RKO (cell line): ENCODE data around the gene ACTC1.

Experiments
- DNase-seq: peaks from one replicate; pipeline ENCODE4 v3.0.0-alpha.2; 2016; ENCODE audit warnings: low spot score

The ACTC1 gene

DNA sequence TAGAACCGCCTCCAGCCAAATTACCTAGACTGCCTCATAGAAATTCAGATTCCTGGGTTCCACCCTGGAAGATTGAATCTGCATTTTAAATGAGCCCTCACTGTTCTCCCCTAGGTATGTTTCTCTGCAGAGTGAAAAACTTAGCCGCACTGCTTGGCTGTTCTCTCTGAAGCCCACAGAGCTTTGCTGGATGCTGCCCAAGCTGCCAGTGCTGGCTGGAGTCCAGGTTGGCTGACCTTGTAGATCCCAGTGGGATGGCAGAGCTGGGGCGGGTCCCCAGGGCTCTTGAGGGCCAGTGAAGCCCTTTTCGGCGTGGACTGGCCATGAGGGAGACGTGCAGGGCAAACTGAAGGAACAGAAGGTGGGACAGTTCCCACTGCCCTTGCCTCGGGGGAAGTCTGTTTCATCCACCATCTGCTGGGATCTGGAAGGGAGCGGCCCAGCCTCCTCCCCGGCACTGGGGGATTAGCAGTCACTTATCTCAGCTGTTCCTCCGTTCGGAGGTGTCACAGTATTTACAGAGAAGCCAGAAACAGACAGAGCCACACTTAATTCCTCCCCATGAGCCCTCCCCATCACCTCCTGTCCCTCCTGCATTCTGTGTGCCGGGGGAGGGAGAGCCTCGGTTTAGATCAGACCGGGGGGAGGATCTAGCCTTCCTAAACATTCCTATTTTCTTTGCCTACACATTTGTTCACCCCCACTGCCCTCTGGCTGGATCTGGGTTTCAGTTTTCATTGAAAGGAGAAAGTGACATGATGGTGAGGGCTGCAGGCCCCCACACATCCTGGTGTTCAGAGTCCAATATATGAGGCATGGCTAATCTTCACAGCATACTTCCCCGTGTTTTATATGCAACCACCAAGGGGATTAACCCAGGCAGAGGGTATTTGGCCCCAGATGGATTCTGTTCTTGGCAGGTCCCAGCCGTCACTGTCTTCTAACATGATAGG lies 4.1 kb upstream of the ACTC1 start:
- DNase-seq = no peak

DNA sequence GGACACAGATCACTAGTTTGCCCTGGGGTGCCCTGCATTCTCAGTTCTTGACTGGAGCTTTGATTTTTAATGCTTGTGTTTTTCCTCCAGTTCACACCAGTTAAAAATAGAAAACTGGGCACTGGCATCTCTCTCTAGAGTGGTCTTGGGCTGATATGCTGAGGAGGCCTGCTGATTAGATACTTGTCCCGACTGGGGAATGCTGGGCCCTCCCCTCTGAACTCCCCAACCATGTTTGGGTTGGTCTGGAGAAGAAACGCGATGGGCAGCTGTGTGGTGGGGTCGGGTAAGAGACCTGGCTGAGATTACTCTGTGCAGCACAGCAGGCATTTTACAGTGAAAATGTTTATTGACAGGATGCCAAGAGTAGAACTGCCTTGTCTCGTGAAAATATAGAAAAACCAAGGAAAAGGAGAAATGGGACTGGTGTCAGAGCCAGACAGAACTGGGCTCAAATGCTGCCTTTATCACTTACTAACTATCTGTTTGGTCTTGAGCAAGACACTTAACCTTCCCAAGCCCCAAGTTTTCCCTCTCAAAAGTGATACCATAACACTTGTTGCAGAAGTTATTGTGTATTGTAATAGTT lies 1.6 kb upstream of the ACTC1 start:
- DNase-seq = no peak

DNA sequence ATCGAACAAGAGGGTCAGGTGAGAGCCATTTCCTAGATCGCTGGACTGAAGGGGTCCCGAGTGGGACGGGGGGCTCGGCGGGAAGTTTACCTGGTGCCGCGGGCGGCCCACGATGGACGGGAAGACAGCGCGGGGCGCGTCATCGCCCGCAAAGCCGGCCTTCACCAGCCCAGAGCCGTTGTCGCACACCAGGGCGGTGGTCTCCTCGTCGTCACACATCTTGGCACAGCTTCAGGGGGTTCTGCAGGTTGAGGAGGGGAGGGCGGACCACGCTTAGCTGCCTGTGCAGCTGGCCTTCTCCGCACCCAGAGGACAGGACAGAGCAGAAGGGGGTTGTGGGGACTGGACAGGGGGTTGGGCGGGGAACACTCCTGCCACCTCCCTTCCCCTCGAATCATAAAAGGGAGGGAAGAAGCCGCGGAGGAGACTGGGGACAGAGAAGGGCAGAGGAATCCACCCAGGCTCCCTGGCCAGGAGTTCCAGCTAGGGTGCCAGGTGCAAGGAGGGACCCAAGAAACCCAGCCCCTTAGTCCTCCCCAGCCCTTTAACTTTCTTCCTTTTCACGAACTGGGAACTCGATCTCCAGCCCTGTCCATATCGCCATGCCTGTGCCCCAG lies 651 bp downstream of the ACTC1 start:
- no peak for DNase-seq

DNA sequence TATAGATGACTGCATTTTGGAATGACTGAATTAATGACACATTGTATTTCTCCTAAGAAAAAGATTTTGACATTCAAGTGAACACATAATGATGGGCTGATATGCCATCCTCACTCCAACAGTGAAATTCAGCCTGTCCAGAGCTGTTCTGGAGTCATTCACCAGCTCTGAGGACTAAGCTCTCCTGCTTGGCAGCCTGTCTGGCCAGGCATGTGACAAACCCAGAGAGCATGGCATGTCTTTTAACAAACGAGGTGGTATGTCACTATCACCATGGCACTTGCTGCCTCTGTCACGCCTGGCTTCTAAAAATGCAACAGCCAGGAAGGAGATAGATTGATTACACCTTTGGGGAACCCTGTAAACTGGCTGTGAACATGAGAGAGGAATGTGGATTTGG lies 1.4 kb downstream of the ACTC1 start:
- no peak for DNase-seq

DNA sequence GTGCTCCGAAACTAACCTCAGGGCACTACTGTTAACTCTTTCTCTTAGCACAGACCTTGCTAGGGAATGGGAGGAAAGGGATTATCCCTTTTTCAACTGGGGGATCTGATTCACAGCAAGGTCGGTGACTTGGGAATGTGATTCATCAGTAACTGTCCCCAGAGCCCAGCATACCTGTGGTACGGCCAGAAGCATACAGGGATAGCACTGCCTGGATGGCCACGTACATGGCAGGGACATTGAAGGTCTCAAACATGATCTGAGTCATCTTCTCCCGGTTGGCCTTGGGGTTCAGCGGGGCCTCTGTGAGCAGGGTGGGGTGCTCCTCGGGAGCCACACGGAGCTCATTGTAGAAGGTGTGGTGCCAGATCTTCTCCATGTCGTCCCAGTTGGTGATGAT lies 2.3 kb downstream of the ACTC1 start:
- DNase-seq = no peak

DNA sequence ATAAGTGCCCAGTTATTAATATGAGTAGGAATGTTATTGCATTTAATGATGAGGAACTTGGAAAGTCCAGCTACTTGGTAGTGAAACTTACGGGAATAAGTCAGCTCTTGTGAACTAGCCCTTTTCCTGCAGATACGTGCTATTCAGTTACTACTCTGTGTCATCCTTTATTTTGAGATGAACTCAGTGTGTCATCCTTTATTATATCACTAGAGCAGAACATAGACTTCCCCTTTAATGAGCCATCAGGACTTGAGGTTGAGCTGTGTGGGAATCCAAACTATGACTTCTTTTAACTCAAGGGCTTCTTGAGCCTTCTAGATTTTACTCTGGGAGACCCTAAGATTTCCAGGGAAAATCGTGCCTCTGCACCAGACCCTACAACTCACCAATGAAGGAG lies 3.6 kb downstream of the ACTC1 start:
- DNase-seq = no peak

DNA sequence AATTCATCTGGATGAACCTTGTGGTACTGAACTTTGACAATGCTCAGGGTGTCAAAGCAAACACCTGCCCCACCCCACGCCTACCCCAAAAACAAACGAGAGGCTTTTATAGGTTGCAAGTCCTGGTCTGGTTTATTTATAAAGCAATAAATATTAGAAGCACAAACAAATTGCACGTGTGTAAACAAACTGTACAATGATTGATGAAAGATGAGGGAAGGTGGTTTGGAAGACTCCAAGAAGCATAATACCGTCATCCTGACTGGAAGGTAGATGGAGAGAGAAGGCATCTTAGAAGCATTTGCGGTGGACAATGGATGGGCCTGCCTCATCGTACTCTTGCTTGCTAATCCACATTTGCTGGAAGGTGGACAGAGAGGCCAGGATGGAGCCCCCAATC lies 5.2 kb downstream of the ACTC1 start:
- DNase-seq = no peak

DNA sequence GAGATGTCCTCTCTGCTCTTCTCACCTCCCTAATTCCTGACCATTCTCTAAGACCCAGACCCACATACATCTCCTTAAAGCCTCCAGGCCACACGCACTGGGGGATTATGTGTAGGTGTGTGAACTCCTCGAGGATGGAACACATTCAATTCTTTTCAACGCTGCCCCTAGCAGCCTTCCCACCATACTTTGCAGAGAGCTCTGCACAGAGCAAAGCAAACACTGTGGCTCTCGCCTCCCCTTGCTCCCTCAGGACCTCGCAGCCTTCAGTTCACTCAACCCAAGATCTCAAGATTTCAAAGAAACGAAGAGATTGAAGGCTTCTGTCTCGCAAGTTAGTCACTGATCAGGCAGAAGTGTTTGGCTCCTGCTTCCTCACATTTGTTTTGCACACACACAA lies 6.0 kb downstream of the ACTC1 start:
- DNase-seq = no peak

DNA sequence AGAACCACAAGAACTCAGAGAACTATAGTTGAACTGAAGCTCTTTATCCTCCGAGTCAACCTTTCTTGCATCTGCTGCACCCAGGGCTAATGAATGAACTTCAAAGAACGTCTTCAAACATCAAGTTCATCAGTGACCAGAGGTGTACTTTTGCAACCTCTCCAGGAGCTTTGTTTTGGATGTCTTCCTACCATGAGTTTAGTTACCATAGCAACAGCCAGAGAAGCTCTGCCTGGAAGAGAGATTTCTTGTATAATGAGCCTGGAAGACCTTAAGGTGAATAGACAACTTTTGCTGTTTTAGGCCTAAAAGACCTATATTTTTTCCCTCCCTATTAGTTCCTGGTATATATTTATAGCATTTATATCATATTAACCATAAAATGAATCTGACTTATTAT lies 9.1 kb downstream of the ACTC1 start:
- DNase-seq = no peak

DNA sequence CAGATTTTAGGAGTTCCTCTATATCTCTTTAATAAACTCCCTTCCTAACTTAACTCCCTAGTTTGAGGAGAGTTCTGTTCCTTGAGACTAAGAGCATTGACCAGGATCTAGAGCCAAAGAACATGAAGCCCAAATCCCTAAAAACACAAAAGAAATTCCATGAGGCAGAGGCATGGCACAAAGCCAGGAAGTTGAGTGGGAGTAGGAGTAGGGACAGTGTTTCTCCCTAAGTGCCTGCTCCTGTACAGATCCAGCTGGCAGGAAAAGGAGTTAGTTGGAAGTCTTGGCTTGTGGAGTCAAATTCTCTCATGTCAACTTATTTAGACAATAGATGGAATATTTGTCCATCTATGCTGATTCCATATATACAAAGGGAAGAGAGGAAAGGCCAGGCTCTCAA lies 11.4 kb downstream of the ACTC1 start:
- DNase-seq = no peak

DNA sequence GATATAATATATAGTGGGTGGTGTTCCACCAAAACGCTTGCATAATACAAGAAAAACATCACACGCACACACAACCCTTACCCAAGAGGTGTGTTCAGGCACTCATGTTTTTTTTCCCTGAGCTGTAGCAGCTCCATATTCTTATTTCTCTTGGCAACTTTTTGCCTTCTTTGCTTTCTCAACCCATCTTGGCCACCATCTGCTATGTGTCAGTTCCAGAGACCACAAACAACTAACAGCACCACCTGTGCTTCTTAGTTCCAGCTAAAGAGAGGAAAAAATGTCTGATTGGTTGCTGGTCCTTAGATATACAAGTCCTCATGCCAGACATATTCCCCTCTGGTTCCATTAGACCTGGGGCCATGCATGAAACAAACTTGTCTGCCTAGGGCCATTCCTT lies 11.9 kb downstream of the ACTC1 start:
- DNase-seq = no peak

DNA sequence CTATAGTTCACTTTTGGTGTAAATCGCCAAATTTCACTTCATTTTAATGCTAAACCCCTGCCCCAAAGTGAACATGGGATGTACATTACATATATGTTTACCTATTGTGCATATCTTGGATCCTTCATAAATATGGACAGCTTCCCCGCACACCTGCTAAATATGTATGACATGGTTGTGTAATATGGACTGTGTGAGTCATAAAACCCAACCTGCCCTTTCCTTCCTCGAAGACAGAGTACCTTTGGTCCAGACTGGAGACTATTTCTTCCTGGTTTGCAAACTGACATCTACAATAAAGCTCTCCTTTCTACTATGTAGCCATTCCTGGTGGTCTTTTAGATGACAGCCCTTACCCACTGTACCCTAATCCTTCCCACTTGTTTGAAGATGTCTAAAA lies 12.4 kb downstream of the ACTC1 start:
- DNase-seq = no peak

DNA sequence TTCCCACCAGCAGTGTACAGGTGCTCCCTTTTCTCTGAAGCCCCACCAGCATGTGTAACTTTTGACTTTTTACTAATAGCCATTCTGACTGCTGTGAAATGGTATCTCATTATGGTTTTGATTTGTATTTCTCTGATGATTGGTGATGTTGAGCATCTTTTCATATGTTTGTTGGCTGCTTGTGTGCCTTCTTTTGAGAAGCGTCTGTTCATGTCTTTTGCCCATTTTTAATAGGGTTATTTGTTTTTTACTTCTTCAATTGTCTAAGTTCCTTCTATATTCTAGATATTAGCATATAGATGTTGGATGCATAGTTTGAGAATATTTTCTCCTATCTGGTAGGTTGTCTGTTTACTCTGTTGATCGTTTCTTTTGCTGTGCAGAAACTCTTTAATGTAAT lies 14.6 kb downstream of the ACTC1 start:
- DNase-seq = no peak

DNA sequence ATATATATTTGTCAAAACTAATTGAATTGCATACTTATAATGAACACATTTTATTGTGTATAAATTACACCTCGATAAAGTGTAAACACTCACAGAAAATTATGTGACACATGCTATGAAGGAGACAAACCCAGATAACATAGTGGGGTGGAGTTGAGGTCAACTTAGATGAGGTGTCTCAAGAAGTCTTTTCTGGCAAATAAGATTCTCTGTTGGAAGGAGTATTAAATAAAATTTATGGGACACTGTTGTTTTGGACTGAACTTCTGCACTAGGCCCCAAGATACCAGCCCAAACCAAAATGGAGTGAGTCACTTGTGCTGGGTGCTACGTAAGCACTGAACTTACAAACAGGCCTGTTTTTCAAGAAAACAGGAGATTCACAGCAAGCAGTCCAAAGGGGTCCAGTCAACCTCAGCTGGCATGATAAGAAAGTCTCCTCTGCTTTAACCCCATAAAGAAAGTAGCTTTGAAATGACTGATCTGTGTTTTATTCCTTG lies 18.7 kb downstream of the ACTC1 start:
- DNase-seq = no peak

DNA sequence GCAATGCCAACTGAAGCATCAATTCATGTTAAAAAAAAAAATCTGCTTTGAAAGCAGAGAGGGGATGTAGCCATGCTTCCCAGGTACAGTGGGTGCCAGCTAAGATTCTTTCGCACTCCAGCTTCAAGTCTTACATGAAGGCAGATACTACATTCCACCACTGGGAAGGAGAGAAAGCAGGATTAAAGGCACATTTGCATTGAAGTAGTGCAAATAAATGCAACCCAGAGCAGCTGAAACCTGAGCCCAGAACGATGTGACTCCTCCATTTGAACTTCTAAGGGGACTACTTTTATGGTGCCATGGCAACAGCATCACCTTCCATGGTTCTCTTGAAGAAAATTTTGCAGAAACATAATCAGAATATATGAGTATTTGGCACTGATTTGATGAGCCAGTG lies 21.4 kb downstream of the ACTC1 start:
- DNase-seq = no peak

DNA sequence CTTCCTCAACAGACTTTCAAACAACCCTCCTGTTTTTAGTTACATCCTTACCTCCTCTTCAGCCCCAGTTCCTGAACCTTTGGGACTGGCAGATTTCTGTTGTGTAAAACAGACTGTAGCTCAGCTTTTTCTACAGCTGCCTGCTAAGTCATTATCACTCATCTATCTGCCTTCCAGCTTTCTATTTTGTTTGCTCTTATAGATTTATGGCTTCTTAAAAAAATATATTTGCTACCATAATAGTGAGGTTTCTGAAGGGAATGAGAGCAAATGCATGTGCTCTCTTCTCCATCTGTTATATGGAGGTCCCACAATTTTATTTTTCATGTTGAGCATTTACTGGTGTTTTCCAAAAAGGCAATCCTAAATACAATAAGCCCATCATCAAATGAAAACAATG lies 22.3 kb downstream of the ACTC1 start:
- DNase-seq = no peak

DNA sequence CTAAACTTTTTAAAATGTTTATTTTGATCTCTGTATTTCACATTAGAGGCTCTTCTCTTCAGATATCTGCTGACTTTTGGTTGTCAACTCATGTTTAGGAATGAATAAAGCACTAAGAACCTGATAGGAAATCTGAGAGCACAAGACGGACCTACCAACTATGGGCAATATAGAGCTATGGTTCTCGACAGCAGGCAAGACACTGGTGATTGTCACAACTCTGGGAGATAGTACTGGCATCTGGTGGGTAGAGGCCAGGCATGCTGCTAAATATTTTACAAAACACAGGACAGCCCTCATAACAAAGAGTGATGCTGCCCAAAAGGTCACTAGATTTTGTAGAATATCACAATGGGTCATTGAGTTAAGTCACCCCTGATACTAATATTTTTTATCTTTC lies 23.0 kb downstream of the ACTC1 start:
- DNase-seq = no peak

DNA sequence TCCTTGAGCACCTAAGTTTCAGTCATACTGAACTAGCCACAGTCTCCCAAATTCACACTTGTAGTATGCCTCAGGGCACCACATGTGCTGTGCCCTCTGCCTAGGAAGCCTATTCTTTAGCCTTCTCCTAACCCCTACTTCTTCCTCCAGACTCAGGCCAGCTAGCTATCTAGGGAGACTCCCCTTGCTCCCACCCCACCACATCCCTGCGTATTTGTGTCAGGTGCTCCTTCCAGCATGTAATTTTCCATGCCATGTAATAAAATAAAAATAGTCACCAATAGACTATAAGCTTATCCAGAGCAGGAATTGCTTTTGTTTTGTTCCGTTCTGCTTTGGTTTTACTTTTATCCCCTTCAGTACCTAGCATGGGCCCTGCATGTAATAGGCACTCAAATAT lies 25.6 kb downstream of the ACTC1 start:
- no peak for DNase-seq

DNA sequence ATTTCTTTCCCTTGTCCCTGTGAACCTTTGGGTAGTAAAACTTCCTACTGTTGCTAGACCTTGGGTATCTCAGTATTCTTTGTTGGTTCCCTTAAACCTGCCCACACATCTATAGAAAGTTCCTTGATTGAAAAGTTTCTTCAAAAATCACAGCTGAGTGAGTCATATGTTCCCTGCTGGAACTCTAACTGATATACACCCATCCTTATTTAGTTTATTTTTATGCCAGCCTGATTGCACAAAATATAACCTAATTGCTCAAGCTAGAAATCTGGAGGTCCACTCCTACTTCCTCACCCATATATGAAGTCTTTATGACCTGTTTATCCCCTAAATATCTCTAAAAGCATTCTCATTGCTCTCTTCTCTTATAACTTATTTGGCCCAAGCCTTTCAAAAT lies 26.8 kb downstream of the ACTC1 start:
- no peak for DNase-seq

DNA sequence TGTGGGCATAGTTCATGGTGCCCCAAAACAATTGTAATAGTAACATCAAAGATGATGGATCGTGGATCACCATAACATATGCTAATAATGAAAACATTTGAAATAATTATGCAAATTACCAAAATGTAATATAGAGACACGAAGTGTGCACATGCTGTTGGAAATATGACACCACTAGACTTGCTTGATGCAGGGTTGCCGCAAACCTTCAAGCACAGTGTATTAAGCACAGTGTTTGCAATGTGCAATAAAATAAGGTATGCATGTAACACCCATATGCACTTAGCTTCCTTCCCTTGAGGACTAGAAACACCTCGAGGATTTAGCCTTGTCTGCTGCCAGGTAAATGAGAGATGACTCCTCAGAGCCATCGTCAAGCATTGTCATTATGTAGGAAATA lies 29.6 kb downstream of the ACTC1 start:
- DNase-seq = no peak

DNA sequence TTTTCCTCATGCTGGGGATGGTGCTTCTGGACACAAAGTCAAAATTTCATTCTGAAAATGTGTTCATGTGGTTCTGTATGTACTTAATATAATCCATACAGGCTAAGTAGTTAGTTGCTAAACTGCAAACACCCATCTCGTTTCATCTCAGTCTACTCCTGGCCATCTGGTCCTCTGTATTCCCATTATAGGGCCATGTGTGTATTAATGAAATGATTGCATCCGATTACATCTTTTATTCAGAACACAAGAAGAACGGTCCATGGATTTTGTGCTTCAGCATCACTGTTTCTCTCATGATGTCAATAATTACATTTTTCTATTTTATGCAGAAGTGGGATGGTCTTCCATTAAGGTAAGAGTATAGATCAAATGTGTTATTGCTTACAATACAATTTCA lies 34.4 kb downstream of the ACTC1 start:
- no peak for DNase-seq

DNA sequence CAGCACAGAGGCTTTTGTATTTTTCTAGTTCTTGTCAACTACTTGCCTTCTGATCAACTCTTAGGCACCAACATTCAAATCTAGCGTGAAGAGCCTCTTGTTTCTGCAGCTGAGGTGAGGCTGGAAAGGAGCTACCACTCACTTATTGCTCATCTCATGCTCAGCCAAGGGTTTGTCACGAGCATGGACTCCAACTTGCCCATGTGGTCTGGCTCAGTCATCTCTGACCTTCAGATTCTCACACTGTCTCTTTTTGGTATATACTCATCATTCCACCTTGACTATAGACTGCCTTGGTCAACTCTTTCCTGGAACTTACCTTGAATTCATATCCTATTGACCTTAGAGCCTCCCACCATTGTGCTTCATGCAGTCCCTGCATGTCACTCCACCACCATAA lies 35.4 kb downstream of the ACTC1 start:
- no peak for DNase-seq

DNA sequence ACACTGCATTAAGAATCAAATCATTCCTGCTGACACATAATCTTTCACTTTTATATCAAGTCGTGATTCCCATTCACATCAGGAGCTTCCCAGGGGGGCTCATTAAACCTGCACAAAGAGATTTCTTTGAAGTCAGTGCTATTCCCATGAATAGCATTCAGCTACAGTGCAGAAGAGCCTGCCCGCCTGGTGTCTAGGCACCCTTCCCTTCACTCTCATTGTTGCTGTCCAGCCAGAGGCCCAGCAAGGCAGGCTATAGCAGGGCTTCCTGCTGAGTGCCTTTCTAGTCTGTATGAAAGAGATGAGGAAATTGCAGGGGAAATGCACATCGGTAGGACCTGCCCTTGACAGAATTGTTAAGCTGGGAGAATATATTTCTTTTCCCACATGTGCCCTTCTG lies 36.0 kb downstream of the ACTC1 start:
- DNase-seq = no peak
